Stimulated activated naive CD8-positive, alpha-beta T cell treated with anti-CD3 and anti-CD28 coated beads, Interleukin-15, Interleukin-2, amounts not matched to agents 100 U/mL and 50 U/mL, for 24 hours (primary cell): ENCODE measurements around the gene APOL1.
"Not testable (repeated sequence)": the region's sequence is repeated elsewhere in the genome, so short reads cannot be mapped to it uniquely, and the experiment has no call there.

Source experiments
- ATAC-seq: fragments of 150-1000 bp; cut with Tn5 transposase; one replicate; pipeline ENCODE4 v1.10.0; 2021
- DNase-seq: peaks from one replicate; pipeline ENCODE4 v3.0.0; 2021

Gene APOL1

DNA sequence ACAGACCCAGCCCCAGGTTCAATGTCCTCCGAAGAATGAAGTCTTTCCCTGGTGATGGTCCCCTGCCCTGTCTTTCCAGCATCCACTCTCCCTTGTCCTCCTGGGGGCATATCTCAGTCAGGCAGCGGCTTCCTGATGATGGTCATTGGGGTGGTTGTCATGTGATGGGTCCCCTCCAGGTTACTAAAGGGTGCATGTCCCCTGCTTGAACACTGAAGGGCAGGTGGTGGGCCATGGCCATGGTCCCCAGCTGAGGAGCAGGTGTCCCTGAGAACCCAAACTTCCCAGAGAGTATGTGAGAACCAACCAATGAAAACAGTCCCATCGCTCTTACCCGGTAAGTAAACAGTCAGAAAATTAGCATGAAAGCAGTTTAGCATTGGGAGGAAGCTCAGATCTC lies 14.1 kb downstream of the APOL1 start:
- DNase-seq (no peak), ATAC-seq (no peak)

DNA sequence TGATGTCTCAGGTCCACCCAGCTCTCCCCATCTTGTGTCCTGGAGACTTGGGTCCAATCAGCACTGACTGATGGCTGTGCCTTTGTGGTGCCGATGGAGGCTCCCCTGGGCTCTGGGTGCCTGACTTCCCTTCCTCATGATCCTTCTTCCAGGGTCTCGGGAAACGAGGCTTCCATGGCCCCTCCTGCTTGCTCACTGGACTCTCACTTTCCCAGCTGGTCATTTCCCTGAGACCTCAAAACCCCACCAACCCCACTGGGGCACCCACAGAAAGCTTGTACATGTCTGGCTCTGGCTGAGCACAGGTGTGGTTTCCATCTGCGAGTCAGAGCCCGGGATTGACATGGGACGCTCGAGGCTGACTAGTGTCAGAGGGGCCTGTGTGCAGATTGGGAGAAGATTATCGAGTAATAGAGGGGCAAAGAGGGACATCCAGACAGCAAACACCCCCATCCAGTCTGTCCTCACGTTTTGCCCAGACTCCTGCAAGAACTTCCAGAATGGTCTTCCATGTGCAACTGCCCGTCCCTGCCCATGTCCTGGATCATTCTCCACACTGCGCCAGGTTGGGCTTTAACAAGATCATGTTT lies 15.1 kb downstream of the APOL1 start:
- ATAC-seq (no peak), DNase-seq (no peak)

DNA sequence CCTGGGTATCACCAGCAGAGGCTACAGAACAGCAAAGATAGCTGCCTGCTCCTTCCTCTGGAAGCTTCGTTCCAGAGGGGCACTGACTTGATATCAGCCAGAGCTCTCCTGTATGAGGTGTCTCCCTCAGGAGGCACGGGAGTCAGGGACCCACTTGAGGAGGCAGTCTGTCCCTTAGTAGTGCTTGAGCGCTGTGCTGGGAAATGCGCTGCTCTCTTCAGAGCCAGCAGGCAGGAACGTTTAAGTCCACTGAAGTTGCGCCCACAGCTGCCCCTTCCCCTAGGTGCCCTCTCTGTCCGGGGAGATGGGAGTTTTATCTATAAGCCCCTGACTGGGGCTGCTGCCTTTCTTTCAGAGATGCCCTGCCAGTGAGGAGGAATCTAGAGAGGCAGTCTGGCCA lies 18.3 kb downstream of the APOL1 start:
- DNase-seq, ATAC-seq: not testable (repeated sequence)

DNA sequence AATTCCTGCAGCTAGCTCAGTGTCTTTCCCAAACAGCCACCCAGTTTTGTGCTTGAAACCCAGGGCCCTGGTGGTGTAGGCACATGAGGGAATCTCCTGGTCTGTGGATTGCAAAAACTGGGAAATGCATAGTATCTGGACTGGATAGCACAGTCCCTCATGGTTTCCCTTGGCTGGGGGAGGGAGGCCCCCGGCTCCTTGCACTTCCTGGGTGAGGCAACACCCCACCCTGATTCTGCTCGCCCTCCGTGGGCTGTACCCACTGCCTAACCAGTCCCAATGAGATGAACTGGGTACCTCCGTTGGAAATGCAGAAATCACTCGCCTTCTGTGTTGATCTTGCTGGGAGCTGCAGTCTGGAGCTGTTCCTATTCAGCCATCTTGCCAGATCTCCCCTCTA lies 19.0 kb downstream of the APOL1 start:
- DNase-seq, ATAC-seq: not testable (repeated sequence)

DNA sequence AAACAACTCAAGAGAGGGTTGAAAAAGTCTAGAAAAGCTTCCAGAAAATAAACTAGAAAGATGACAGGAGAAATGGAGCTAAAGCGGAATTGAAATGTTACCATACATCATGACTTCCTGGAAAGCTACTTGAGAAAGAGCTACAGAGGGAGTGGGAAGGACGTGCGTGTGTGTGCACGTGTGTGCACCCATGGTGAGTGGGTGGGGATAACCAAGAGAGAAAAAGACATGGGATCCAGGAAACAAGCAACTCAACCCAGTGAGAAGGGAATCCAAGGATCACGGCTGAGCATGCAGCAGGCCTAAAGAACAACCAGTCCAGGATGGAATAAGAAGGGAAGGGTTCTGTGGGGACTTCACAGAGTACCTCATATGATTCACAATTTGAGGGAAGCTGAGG lies 21.6 kb downstream of the APOL1 start:
- no peak for ATAC-seq
- DNase-seq = no peak

DNA sequence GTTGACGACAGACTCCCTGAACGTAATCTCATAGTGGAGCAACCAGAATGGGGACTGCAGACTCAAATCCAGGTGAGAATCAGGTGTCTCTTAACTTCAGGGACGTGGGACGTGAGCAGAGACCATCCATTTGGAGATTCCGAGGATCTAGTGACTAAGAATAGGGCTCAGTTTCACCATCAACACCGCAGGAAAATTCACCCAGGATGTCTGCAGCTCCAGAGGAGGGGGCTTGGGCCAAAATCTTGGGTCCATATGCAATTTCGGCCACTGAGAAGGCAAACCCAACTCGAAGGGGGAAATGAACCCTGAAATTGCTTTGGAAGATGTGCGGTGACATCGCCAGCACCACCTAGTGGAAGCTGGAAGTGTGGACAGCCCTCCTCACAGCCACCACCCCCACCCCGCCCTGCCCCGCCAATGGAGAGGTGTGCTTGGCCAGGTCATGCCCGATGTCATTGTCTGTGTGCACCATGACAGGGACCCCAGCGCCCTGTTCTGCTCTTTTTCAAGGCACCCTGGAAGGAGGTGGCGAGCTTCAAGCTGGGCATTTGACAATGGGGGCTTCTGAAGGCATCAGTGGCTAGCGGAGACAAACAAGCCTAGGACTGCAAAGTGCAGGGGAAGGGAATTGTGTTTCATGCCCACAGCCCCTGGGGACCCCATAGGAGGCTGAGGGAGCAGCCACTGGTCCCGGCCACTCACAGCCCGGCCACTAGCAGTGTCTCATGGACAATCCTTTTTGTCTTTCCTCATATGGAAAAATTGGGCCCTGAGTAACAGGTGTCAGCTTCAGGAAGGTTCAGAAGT lies 24.8 kb downstream of the APOL1 start:
- ATAC-seq (peak; percentile 82), DNase-seq (peak; percentile 73)

DNA sequence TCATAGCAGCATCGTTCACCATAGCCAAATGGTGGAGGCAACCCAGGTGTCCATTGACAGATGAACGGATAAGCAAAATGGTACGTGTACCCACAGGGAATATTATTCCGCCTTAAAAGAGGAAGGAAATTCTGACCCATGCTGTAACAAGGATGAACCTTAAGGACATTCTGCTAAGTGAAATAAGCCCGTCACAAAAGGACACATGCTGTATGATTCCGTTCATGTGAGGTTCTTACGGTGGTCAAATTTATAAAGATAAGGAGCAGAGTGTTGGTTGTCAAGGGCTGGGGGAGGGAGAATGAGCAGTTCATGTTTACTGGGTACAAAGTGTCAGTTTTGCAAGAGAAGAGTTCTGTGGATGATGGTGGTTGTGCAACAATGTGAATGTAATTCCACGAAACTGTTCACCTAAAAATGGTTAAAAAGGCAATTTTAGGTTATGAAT lies 26.3 kb downstream of the APOL1 start:
- DNase-seq = no peak

DNA sequence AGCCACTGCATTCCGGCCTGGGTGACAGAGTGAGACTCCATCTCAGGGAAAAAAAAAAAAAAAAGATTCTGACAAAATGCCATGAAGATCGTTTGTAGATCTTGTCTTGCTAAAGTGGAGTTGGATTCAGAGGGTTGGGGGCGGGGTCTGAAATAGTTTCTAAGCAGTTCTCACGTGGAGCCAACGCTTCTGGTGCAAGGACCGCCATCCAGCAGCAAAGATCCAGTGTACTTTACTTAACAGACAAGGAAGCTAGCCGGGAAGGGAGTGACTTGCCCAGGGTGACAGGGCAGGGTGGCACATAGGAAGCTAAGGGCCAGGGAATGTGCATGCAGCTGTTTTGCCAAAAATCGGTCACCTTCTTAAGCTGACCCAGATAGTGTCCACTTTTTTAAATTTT lies 27.4 kb downstream of the APOL1 start:
- DNase-seq (no peak), ATAC-seq (no peak)

More for the DNA sequence above, 26.3 kb downstream of the APOL1 start:
- no peak for ATAC-seq

DNA sequence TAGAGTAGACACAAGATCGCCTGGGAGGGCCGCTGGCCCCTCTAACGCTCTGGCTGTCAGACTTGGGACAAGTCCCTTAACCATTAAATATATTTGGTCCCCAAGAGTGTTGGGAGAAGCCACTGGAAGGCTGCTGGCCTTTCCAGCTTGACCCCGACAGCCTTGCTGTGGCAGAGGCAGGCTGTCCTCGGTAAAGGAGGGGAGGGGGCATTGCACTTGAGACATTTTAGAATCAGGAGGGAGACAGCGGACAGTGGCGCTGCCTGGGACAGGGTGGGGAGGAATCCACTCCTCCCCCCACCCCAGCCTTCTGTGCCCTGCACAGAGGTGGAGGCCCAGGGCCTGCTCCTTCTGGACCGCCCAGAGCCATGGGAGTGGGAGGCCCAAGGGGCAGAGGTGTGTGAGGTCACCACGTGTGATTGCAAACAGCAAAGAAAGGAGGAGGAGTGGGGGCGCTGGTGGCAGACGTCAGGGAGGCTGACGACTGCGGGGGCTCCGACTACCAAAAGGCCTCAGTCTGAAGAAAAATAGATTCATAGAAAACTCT lies 28.9 kb downstream of the APOL1 start:
- no peak for DNase-seq
- ATAC-seq = no peak

DNA sequence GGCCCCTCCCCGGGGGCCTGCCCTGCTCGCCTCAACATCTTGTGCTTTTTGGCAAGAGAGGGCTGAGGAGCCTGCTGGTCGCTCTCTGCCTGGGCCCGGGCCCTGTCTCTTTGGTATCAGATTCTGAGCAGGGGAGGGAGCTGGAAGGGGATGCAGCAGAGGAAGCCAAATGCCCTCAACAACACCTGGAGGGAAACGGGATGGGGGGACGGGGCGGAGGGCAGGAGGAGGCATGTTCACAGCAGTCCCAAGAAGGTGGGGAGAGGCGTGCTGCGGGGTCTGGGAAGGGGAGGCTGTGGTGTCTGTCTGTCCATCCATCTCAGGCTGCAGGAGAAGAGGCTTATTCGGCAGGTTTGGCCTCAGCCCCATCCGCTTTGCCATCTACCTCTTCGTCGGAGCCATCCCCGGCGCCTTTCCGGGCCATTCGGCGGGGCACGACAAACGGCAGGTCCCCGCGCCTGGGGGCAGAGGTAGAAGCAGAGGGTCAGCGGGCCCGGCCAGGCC lies 29.4 kb downstream of the APOL1 start:
- ATAC-seq (no peak), DNase-seq (no peak)

DNA sequence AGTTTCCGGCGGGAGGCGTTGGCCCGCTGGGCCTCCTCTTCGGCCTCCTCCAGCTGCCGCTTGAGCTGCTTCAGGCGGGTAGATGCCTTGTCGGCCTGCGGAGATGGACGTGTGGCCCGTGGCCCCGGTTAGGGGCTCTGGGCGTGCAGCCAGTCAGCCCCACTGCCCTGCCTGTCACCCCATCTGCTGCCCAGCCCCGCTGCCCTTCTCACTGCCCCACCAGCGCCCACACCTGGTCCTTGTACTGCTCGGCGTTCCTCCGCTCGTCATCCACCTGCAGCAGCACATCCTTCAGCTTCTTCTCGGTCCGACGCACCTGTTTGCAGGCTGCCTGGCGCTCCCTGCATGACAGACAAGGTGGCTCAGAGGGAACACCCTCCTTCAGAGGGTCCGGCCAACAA lies 31.2 kb downstream of the APOL1 start:
- DNase-seq = no peak
- peak; percentile 8 for ATAC-seq

DNA sequence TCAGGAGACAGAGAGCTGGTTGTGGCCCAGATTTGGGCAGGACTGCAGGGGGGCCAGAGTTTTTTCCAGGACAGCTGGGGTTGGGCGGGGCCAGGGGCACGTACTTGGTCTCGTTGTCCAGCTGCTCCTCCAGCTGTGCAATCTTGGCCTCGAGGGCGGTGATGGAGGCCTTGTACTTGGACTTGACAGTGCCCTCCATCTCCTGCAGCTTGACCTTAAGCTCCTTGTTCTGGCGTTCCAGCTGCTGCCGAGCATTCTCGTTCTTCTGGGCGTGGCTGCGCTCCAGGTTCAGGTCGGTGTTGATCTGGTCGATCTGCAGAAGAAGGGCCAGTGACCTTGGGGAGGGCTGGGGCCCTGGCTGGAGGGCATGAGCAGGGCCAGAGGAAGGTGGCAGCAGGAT lies 32.1 kb downstream of the APOL1 start:
- DNase-seq (no peak), ATAC-seq (no peak)

DNA sequence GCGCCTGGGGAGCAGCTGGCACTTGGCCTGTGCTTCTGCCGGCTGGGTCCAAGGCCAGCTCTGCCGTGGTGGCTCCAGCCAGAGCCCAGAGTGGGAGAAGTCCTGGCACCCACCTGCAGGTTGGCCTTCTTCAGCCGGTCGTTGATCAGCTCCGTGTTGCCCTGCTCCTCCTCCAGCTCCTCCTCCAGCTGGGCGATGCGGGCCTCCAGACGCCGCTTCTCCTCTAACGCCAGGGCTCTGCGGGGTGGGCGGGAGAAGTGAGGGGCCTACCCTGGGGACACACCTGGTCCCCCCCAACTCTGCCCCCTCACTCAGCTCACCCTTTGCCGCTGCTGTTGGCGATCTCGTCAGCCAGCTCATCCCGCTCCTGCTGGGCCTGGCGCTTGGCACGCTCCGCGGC lies 32.6 kb downstream of the APOL1 start:
- DNase-seq (no peak), ATAC-seq (no peak)

DNA sequence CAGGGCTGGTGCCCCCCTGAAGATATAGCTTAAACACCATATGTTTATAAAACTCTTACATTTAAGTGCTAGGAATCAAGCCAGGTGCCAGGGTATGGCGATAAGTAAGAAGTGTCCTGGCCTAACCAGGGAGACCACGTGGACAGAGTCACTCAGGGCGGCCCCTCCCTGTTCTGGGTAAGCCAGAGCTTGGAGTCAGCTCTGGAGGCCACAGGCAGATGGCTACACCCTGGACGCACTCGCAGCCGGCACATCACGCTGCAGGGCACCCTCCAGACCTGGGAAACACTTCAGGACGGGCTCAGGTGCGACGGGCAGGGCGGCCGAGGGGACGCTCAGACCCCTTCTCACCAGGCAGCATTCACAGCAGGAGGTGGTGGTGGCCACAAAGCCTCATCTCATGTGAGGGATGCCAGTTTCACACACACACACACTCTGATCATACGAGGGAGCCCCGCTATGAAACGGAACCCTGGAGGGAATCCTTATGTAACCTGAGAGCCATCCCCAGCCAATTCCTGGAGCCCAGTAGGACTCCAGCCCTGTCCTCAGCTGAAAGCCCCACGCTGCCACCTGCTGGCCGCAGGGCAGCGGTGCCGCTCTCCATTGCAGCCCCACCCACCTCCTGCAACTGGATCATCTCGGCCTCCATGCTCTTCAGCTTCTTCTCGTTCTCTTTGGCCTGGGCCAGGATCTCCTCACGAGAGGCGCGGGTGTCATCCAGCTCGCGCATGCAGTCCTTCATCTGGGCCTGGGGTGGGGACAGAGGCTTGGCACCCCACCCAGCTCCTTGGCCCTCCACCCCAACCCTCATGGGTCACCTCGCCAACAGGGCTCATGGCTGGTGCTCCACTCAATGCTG lies 33.4 kb downstream of the APOL1 start:
- DNase-seq (peak; percentile 78), ATAC-seq (peak; percentile 78)

DNA sequence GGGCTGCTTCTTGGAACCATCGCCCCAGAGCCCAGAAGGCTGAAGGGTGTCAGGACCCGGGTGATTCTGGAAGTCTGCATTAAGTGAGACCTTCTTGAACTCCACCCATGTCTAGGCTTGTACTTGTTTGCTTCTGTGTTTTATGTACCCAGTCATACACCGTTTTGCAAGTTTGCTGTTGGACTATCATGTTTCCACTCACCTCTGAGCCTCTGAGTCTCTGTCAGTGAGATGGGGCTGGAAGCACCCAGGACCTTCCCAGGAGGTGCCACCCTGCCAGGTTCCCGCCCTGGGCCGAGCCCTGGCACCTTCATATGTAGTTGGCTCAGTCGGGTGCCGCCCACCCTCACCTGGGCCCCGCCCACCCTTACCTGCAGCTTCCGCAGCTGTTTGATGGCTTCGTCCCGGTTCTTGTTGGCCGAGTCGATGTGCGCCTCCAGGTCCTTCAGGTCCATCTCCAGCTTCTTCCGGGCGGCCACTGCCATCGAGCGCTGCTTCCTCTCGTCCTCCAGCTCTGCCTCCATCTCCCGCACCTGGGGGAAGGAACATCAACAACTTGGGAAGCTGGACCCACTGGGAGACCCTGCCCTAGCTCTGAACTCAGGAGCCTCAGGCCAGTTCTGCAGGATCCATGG lies 35.1 kb downstream of the APOL1 start:
- DNase-seq (no peak), ATAC-seq (no peak)

DNA sequence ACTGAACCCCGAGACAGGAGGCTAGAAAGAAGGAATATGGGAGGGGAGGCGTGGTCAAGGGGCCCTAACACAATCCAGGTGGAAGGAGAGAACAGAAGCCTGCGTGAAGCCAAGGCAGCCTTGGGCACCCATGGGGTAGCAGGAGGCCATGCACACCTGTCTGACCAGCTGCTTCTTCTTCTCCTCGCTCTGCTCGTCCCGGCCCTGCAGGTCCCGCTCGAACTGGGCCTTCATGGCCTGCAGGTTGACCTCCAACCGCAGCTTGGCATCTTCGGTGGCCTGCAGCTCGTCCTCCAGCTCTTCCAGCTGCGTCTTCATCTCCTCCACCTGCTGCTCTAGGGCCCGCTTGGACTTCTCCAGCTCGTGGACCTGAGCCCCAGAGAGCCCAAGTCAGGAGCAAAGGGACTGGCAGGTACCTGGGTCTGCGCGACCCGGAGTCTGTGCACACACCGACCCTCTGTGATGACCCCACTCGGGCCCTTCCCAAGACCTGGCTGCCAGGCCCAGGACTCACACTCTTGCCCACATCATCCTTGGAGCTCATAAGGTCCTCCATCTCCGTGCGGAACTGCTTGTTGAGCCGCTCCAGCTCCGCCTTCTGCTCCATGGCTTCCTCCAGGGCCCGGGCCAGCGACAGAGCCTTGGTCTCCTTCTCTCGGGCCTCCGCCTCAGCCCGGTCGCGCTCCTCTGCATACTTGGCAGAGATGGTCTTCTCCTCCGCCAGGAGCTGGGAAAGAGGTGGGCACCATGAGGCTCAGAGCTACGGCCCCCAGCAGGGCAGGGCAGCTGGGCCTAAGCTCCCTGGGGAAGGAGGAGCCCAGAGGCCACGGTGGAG lies 35.9 kb downstream of the APOL1 start:
- no peak for ATAC-seq
- no peak for DNase-seq

DNA sequence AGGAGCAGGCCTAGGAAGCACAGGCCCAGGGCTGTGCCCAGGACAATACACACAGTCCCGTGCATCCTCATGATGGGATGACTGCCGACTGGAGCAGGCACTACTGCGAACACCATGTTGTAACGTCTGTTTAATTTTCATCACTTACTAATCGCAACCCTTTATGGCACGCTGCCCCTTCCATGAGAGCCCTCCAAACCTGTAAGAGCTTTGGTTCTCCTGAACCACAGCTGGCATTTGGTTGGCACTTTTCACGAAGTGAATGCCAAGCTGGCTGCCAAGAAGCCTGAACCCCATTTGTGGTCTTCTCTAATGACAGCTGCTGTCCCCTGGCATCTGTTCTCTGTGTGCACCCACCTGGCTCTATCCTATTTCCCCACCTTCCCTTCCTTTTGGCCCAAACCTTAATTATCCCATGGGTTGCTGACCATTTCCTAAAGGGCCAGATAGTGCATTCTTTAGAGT lies 36.5 kb downstream of the APOL1 start:
- no peak for ATAC-seq
- DNase-seq = no peak

DNA sequence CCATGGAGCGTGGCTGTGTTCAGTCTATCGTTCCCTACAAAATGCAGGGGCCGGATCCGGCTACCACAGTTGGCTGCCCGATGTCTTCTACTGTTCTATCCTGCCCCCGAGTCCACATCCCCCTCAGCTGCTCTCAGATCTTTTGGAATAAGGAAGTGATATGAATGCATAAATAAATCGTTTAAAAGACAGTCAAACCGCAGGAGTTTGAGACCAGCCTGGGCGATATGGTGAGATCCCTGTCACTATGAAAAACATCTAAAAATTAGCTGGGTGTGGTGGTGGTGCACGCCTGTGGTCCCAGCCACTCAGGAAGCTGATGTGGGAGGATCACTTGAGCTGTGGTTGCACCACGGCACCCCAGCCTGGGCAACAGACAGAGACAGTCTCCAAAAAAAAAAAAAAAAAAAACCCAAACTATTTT lies 37.0 kb downstream of the APOL1 start:
- not testable (repeated sequence) for DNase-seq, ATAC-seq

DNA sequence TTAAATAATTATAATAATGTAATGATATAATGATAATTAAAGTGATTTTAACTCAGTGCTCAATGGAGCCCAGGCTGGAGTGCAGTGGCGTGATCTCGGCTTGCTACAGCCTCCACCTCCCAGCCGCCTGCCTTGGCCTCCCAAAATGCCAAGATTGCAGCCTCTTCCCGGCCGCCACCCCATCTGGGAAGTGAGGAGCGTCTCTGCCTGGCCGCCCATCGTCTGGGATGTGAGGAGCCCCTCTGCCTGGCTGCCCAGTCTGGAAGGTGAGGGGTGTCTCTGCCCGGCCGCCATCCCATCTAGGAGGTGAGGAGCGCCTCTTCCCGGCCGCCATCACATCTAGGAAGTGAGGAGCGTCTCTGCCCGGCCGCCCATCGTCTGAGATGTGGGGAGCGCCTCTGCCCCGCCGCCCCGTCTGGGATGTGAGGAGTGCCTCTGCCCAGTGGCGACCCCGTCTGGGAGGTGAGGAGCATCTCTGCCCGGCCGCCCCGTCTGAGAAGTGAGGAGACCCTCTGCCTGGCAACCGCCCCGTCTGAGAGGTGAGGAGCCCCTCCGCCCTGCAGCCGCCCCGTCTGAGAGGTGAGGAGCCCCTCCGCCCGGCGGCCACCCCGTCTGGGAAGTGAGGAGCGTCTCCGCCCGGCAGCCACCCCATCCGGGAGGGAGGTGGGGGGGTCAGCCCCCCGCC lies 37.6 kb downstream of the APOL1 start:
- not testable (repeated sequence) for ATAC-seq, DNase-seq
